WTC11 (cell line): ENCODE data around the gene CYP27B1. TPM values are rescaled to one million over a fixed set of nuclear protein-coding genes. Genes with fewer than 3 reads are reported as not detected.

Experiments
- ATAC-seq: fragments of 200-7000 bp; cut with Tn5 transposase; 2 replicates; pipeline ENCODE4 v1.10.0; 2021; ENCODE audit warnings: mild to moderate bottlenecking, moderate library complexity
- CTCF ChIA-PET: fragments of 300-600 bp; sonication (Branson Sonifier 250); formaldehyde crosslinking; loops from one replicate; lab custom pipeline; 2021; ENCODE audit warnings: antibody characterized with exemption; lab: Charles Lee
- POLR2A ChIA-PET: fragments of 350-600 bp; sonication (Branson Sonifier 250); formaldehyde crosslinking; loops from one replicate; lab custom pipeline; 2021; ENCODE audit warnings: antibody characterized with exemption; lab: Charles Lee
- DNase-seq: peaks from one replicate; pipeline ENCODE4 v3.0.0; 2021; ENCODE audit warnings: low spot score
- H3K27ac Mint-ChIP-seq: 2 replicates; pipeline ENCODE4 v1.8.0; 2021; ENCODE audit warnings: mixed read lengths
- H3K27me3 Mint-ChIP-seq: 2 replicates; pipeline ENCODE4 v1.8.0; 2021; ENCODE audit warnings: low read depth, mild to moderate bottlenecking, moderate library complexity, mixed read lengths
- H3K36me3 Mint-ChIP-seq: 2 replicates; pipeline ENCODE4 v1.8.0; 2021; ENCODE audit warnings: mixed read lengths
- H3K4me1 Mint-ChIP-seq: 2 replicates; pipeline ENCODE4 v1.8.0; 2022; ENCODE audit warnings: mixed read lengths
- H3K4me3 Mint-ChIP-seq: 2 replicates; pipeline ENCODE4 v1.8.0; 2021; ENCODE audit warnings: mild to moderate bottlenecking, moderate library complexity, mixed read lengths
- H3K9me3 Mint-ChIP-seq: 2 replicates; pipeline ENCODE4 v1.8.0; 2021; ENCODE audit warnings: mixed read lengths
- CREM ChIP-seq: sonication (generic); formaldehyde crosslinking; IDR thresholded peaks from 2 replicates; pipeline ENCODE4 v1.8.1; 2022; ENCODE audit warnings: mild to moderate bottlenecking, missing genetic modification reagents, moderate library complexity
- EMX1 ChIP-seq: fragments of 250-450 bp; sonication (Bioruptor Pico); IDR thresholded peaks from 2 replicates; pipeline ENCODE4 v1.8.0; 2021; ENCODE audit warnings: mild to moderate bottlenecking
- ESRRA ChIP-seq: sonication (generic); formaldehyde crosslinking; IDR thresholded peaks from 2 replicates; pipeline ENCODE4 v1.8.1; 2022; ENCODE audit warnings: mild to moderate bottlenecking, missing genetic modification reagents, borderline replicate concordance
- ETV6 ChIP-seq: sonication (generic); formaldehyde crosslinking; IDR thresholded peaks from 2 replicates; pipeline ENCODE4 v1.8.1; 2022; ENCODE audit warnings: mild to moderate bottlenecking, missing genetic modification reagents
- FOXJ3 ChIP-seq: sonication (generic); formaldehyde crosslinking; IDR thresholded peaks from 2 replicates; pipeline ENCODE4 v1.9.0; 2021; ENCODE audit warnings: missing genetic modification reagents, mild to moderate bottlenecking, borderline replicate concordance
- FOXK1 ChIP-seq: sonication (generic); formaldehyde crosslinking; IDR thresholded peaks from 2 replicates; pipeline ENCODE4 v1.8.0; 2022; ENCODE audit warnings: mild to moderate bottlenecking, moderate library complexity, missing genetic modification reagents
- GABPB1 ChIP-seq: sonication (generic); formaldehyde crosslinking; IDR thresholded peaks from 2 replicates; pipeline ENCODE4 v1.8.1; 2023; ENCODE audit warnings: mild to moderate bottlenecking, missing genetic modification reagents
- NFE2L1 ChIP-seq: sonication (generic); formaldehyde crosslinking; IDR thresholded peaks from 2 replicates; pipeline ENCODE4 v1.8.1; 2023; ENCODE audit warnings: missing genetic modification reagents
- NR1H2 ChIP-seq: sonication (generic); formaldehyde crosslinking; IDR thresholded peaks from 2 replicates; pipeline ENCODE4 v1.9.0; 2021; ENCODE audit warnings: mild to moderate bottlenecking, moderate library complexity, missing genetic modification reagents
- SMAD3 ChIP-seq: sonication (generic); formaldehyde crosslinking; IDR thresholded peaks from 2 replicates; pipeline ENCODE4 v1.8.0; 2022; ENCODE audit warnings: missing genetic modification reagents, mild to moderate bottlenecking, borderline replicate concordance
- SOX15 ChIP-seq: fragments of 250-450 bp; sonication (Bioruptor Pico); IDR thresholded peaks from 2 replicates; pipeline ENCODE4 v1.9.0; 2021; ENCODE audit warnings: mild to moderate bottlenecking
- TEAD1 ChIP-seq: sonication (generic); formaldehyde crosslinking; IDR thresholded peaks from 2 replicates; pipeline ENCODE4 v1.8.0; 2022; ENCODE audit warnings: mild to moderate bottlenecking, missing genetic modification reagents
- ZBTB21 ChIP-seq: sonication (generic); formaldehyde crosslinking; IDR thresholded peaks from 2 replicates; pipeline ENCODE4 v1.8.1; 2023; ENCODE audit warnings: mild to moderate bottlenecking, missing genetic modification reagents, borderline replicate concordance
- ZNF121 ChIP-seq: sonication (generic); formaldehyde crosslinking; IDR thresholded peaks from 2 replicates; pipeline ENCODE4 v1.8.0; 2023; ENCODE audit warnings: missing genetic modification reagents
- ZNF219 ChIP-seq: sonication (generic); formaldehyde crosslinking; IDR thresholded peaks from 2 replicates; pipeline ENCODE4 v1.8.0; 2023; ENCODE audit warnings: missing genetic modification reagents, mild to moderate bottlenecking, borderline replicate concordance
- ZNF263 ChIP-seq: sonication (generic); formaldehyde crosslinking; IDR thresholded peaks from 2 replicates; pipeline ENCODE4 v1.8.1; 2022; ENCODE audit warnings: low read depth, mild to moderate bottlenecking, moderate library complexity, missing genetic modification reagents
- ZNF396 ChIP-seq: fragments of 250-450 bp; sonication (Bioruptor Pico); IDR thresholded peaks from 2 replicates; pipeline ENCODE4 v1.8.0; 2021; ENCODE audit warnings: mild to moderate bottlenecking, moderate library complexity, borderline replicate concordance
- ZNF416 ChIP-seq: fragments of 250-450 bp; sonication (Bioruptor Pico); IDR thresholded peaks from 2 replicates; pipeline ENCODE4 v1.9.0; 2021; ENCODE audit warnings: mild to moderate bottlenecking, inconsistent platforms
- total RNA-seq: library from RNA; stranded (reverse); gene quantifications from 3 replicates; pipeline ENCODE4 v1.2.3, GENCODE V29; 2021
- TF ChIP-seq, protein P1 (sequence below): fragments of 250-450 bp; sonication (Bioruptor Pico); IDR thresholded peaks from 2 replicates; pipeline ENCODE4 v1.9.0; 2021; ENCODE audit warnings: mild to moderate bottlenecking
- TF ChIP-seq, protein P2 (sequence below): sonication (generic); formaldehyde crosslinking; IDR thresholded peaks from 2 replicates; pipeline ENCODE4 v1.8.1; 2023; ENCODE audit warnings: mild to moderate bottlenecking, missing genetic modification reagents, borderline replicate concordance
- TF ChIP-seq, protein P3 (sequence below): sonication (generic); formaldehyde crosslinking; IDR thresholded peaks from 2 replicates; pipeline ENCODE4 v1.8.0; 2022; ENCODE audit warnings: mild to moderate bottlenecking, missing genetic modification reagents
- TF ChIP-seq, protein P4 (sequence below): sonication (generic); formaldehyde crosslinking; IDR thresholded peaks from 2 replicates; pipeline ENCODE4 v1.8.1; 2022; ENCODE audit warnings: low read depth, missing genetic modification reagents, borderline replicate concordance
- TF ChIP-seq, protein P5 (sequence below): sonication (generic); formaldehyde crosslinking; IDR thresholded peaks from 2 replicates; pipeline ENCODE4 v1.8.1; 2023; ENCODE audit warnings: mild to moderate bottlenecking, missing genetic modification reagents, moderate library complexity
- TF ChIP-seq, protein P6 (sequence below): sonication (generic); formaldehyde crosslinking; IDR thresholded peaks from 2 replicates; pipeline ENCODE4 v1.8.1; 2023; ENCODE audit warnings: mild to moderate bottlenecking, missing genetic modification reagents
- TF ChIP-seq, protein P7 (sequence below): fragments of 250-450 bp; sonication (Bioruptor Pico); IDR thresholded peaks from 2 replicates; pipeline ENCODE4 v1.8.0; 2021; ENCODE audit warnings: mild to moderate bottlenecking

Gene CYP27B1
- total RNA-seq, 1 experiment from 2014 or later = 2.1 TPM

DNA sequence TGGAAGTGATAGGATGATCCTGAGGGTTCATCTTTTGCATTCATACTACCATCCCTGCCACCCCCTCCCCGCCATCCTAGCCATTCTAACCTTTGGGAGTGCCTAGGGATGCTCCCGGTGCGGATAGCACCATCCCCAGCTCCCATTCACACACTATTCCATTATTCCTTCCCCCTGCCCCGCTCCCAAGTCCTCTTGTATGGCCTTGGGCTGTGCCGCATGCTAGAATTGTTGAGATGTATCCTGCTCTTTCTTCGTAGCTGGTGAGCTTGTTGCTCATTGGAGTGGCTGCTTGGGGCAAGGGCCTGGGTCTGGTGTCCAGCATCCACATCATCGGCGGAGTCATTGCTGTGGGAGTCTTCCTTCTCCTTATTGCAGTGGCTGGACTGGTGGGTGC lies 21.4 kb downstream of the CYP27B1 start:
- Mint-ChIP-seq H3K9me3 (no peaks in the 10 kb centered on the region; the same call in 1 of the 2 replicates), H3K4me3 (peak overlapping the region; percentile 93), H3K4me1 (peaks cover 15% of the 10 kb centered on the region), H3K27me3 (peaks cover 40% of the 10 kb centered on the region), H3K27ac (peak overlapping the region; percentile 98), H3K36me3 (peaks cover 41% of the 10 kb centered on the region)
- TF ChIP-seq ZNF219 (CRISPR knock-in tag) = no peak
- no peak for TF ChIP-seq FOXJ3 (CRISPR knock-in tag)
- TF ChIP-seq TEAD1 (CRISPR knock-in tag) = 0 out of 2 replicates have a peak, but pooled peaks have one; percentile 1
- no peak for TF ChIP-seq ESRRA (CRISPR knock-in tag)
- TF ChIP-seq, protein P1, sequence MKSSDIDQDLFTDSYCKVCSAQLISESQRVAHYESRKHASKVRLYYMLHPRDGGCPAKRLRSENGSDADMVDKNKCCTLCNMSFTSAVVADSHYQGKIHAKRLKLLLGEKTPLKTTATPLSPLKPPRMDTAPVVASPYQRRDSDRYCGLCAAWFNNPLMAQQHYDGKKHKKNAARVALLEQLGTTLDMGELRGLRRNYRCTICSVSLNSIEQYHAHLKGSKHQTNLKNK = no peak
- no peak for TF ChIP-seq ZNF263 (CRISPR knock-in tag)
- TF ChIP-seq GABPB1 (CRISPR knock-in tag) = no peak
- DNase-seq = no peak
- peak; percentile 9 for ATAC-seq
- ChIA-PET CTCF (interaction anchor here (0.7 to 4.7 kb wide), 10 partner anchors 9 to 521 kb away, joined by 3 to 34 read pairs (median 4); partner anchors contain the start of gene GLI1), POLR2A (interaction anchor here (0.6 to 1.8 kb wide), 6 partner anchors 9 to 293 kb away, joined by 3 to 12 read pairs (median 4); partner anchors contain the start of genes ATP23 and EEF1AKMT3)

DNA sequence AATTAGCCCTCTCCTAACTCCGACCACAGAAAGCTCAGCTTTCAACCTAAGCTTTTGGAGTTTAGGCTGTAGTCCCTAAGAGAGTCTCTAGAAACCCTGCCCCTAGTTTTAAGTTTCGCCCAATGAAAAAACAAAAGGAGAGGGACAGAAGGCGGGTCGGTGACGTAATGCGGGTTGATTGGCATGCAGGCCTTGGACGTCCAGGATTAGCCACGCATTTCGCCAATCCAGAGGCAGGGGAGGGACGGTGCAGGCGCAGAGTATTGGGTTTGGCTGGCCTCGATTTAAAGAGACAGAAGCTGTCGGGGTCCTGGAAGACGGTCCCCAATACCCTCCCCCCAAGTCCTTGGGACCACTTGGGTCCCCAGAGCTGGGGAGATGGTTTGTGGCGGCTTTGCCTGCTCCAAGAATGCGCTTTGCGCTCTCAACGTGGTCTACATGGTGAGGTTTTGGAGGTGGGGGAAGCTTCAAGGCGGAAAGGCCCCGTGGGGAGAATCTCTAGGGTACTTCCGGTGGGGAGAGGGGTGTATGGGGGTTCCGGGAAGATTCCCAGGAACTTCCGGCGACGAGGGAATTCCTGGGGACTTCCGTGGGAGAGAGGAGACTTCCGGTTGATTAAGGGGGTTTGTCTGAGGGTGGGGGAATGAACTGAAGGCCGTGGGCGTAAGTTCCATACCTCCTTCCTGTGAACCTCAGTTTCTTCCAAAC lies 21.9 kb downstream of the CYP27B1 start, which contains the start of gene TSPAN31:
TSS of gene TSPAN31 (plus strand) at position 263 of the 708 bp plus-strand sequence. CDS start at position 379, 116 bp downstream.
- ChIA-PET POLR2A (interaction anchor here (0.6 to 1.8 kb wide), 8 partner anchors 9 to 292 kb away, joined by 3 to 12 read pairs (median 4); partner anchors contain the start of genes ATP23 and EEF1AKMT3), CTCF (interaction anchor here (0.7 to 4.7 kb wide), 11 partner anchors 8 to 520 kb away, joined by 3 to 34 read pairs (median 4); partner anchors contain the start of genes B4GALNT1 and GLI1)
- peak; percentile 93 for DNase-seq
- Mint-ChIP-seq H3K4me3 (peak within 1 kb of the TSS; percentile 93), H3K27me3 (peaks cover 46% of the 10 kb centered on the region), H3K4me1 (peaks cover 14% of the 10 kb centered on the region), H3K9me3 (no peaks in the 10 kb centered on the region; the same call in 1 of the 2 replicates), H3K27ac (peak within 1 kb of the TSS; percentile 98), H3K36me3 (peaks cover 36% of the 10 kb centered on the region)
- peak; percentile 86 for ATAC-seq
- TF ChIP-seq, protein P2, sequence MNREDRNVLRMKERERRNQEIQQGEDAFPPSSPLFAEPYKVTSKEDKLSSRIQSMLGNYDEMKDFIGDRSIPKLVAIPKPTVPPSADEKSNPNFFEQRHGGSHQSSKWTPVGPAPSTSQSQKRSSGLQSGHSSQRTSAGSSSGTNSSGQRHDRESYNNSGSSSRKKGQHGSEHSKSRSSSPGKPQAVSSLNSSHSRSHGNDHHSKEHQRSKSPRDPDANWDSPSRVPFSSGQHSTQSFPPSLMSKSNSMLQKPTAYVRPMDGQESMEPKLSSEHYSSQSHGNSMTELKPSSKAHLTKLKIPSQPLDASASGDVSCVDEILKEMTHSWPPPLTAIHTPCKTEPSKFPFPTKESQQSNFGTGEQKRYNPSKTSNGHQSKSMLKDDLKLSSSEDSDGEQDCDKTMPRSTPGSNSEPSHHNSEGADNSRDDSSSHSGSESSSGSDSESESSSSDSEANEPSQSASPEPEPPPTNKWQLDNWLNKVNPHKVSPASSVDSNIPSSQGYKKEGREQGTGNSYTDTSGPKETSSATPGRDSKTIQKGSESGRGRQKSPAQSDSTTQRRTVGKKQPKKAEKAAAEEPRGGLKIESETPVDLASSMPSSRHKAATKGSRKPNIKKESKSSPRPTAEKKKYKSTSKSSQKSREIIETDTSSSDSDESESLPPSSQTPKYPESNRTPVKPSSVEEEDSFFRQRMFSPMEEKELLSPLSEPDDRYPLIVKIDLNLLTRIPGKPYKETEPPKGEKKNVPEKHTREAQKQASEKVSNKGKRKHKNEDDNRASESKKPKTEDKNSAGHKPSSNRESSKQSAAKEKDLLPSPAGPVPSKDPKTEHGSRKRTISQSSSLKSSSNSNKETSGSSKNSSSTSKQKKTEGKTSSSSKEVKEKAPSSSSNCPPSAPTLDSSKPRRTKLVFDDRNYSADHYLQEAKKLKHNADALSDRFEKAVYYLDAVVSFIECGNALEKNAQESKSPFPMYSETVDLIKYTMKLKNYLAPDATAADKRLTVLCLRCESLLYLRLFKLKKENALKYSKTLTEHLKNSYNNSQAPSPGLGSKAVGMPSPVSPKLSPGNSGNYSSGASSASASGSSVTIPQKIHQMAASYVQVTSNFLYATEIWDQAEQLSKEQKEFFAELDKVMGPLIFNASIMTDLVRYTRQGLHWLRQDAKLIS (CRISPR knock-in tag) = no peak
- TF ChIP-seq, protein P3, sequence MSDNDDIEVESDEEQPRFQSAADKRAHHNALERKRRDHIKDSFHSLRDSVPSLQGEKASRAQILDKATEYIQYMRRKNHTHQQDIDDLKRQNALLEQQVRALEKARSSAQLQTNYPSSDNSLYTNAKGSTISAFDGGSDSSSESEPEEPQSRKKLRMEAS = 0 out of 2 replicates have a peak, but pooled peaks have one; percentile 5
- TF ChIP-seq ZNF416 (CRISPR knock-in tag) (peak; percentile 26; the same call in 1 of the 2 replicates), SOX15 (CRISPR knock-in tag) (no peak), FOXK1 (CRISPR knock-in tag) (no peak), ZBTB21 (CRISPR knock-in tag) (no peak), TEAD1 (CRISPR knock-in tag) (0 out of 2 replicates have a peak, but pooled peaks have one; percentile 12), NR1H2 (CRISPR knock-in tag) (no peak), ZNF396 (CRISPR knock-in tag) (no peak), NFE2L1 (no peak), ETV6 (CRISPR knock-in tag) (peak; percentile 85; the same call in 1 of the 2 replicates), ZNF121 (CRISPR knock-in tag) (no peak), CREM (CRISPR knock-in tag) (no peak; the same call in 1 of the 2 replicates), EMX1 (peak; percentile 74; the same call in 1 of the 2 replicates), SMAD3 (0 out of 2 replicates have a peak, but pooled peaks have one; percentile 16)
- TF ChIP-seq, protein P4, sequence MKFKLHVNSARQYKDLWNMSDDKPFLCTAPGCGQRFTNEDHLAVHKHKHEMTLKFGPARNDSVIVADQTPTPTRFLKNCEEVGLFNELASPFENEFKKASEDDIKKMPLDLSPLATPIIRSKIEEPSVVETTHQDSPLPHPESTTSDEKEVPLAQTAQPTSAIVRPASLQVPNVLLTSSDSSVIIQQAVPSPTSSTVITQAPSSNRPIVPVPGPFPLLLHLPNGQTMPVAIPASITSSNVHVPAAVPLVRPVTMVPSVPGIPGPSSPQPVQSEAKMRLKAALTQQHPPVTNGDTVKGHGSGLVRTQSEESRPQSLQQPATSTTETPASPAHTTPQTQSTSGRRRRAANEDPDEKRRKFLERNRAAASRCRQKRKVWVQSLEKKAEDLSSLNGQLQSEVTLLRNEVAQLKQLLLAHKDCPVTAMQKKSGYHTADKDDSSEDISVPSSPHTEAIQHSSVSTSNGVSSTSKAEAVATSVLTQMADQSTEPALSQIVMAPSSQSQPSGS = no peak
- TF ChIP-seq, protein P5, sequence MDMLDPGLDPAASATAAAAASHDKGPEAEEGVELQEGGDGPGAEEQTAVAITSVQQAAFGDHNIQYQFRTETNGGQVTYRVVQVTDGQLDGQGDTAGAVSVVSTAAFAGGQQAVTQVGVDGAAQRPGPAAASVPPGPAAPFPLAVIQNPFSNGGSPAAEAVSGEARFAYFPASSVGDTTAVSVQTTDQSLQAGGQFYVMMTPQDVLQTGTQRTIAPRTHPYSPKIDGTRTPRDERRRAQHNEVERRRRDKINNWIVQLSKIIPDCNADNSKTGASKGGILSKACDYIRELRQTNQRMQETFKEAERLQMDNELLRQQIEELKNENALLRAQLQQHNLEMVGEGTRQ = peak; percentile 50
- TF ChIP-seq, protein P6, sequence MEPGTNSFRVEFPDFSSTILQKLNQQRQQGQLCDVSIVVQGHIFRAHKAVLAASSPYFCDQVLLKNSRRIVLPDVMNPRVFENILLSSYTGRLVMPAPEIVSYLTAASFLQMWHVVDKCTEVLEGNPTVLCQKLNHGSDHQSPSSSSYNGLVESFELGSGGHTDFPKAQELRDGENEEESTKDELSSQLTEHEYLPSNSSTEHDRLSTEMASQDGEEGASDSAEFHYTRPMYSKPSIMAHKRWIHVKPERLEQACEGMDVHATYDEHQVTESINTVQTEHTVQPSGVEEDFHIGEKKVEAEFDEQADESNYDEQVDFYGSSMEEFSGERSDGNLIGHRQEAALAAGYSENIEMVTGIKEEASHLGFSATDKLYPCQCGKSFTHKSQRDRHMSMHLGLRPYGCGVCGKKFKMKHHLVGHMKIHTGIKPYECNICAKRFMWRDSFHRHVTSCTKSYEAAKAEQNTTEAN = no peak
- TF ChIP-seq, protein P7, sequence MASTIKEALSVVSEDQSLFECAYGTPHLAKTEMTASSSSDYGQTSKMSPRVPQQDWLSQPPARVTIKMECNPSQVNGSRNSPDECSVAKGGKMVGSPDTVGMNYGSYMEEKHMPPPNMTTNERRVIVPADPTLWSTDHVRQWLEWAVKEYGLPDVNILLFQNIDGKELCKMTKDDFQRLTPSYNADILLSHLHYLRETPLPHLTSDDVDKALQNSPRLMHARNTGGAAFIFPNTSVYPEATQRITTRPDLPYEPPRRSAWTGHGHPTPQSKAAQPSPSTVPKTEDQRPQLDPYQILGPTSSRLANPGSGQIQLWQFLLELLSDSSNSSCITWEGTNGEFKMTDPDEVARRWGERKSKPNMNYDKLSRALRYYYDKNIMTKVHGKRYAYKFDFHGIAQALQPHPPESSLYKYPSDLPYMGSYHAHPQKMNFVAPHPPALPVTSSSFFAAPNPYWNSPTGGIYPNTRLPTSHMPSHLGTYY (CRISPR knock-in tag) = peak; percentile 91
